ENCODE results near the gene LAMB3.
A peak's percentile ranks its signal among the peaks of the same experiment; 100 is the strongest.

LAMB3 gene

GRCh38 chr1:209685821-209686220, 33.6 kb upstream of the LAMB3 start:
- Histone ChIP-seq H3K4me3 (ENCODE audit: low read depth in 1 of 5, low read length in 5 of 5) (no peak overlapping the region), H3K27me3 (ENCODE audit: control insufficient read depth in 5 of 5, insufficient read depth in 4 of 5, low read length in 5 of 5) (no peaks in the 10 kb centered on the region)

DNA sequence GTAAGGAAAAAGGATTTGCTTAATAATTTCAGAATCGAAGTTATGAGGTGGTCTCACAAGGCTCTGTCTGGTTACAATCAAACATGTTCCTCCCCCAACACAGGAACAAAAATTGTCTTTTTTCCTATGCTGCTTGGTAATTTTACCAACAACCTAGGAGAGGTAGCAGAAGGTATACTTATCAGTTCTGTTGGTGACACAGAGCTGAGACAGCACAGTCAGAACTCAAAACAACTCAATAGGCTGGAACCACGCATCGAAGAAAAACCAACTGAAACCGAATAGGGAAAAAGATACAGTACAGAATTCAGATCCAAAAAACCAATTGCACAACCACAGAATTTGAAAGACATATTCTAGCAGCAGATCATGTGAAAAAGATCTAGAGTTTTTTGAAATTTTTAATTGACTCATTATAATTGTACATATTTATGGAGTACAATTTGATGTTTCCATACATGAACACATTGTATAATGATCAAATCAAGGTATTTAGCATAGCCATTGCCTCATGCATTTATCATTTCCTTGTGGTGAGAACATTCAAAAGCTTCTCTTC, 26.8 kb upstream of the LAMB3 start:
- H3K27me3 ChIP-seq (ENCODE audit: control insufficient read depth in 5 of 5, insufficient read depth in 4 of 5, low read length in 5 of 5) = peaks cover 0 to 5% (median 0%) of the 10 kb centered on the region in 5 donors
- peak overlapping the region in 1 of 5 donors; percentile 24 for H3K4me3 ChIP-seq (ENCODE audit: low read depth in 1 of 5, low read length in 5 of 5)
- H3K4me1 ChIP-seq (ENCODE audit: control insufficient read depth in 5 of 5, insufficient read depth in 5 of 5, low read length in 5 of 5) = peaks cover 3 to 36% (median 23%) of the 10 kb centered on the region in 5 donors
- H3K36me3 ChIP-seq (ENCODE audit: control insufficient read depth in 5 of 5, insufficient read depth in 5 of 5, low read length in 5 of 5) = peaks cover 0 to 4% (median 0%) of the 10 kb centered on the region in 5 donors
- H3K27ac ChIP-seq (ENCODE audit: low read depth, low read length) = peak overlapping the region; percentile 61
- peaks cover 0 to 3% (median 0%) of the 10 kb centered on the region in 5 donors for H3K9me3 ChIP-seq (ENCODE audit: control insufficient read depth in 5 of 5, low read length in 5 of 5)
- no peak overlapping the region for H3K9ac ChIP-seq (ENCODE audit: low read length in 5 of 5)

More at GRCh38 chr1:209685821-209686220, 33.6 kb upstream of the LAMB3 start:
- H3K9ac ChIP-seq (ENCODE audit: low read length in 5 of 5) = no peak overlapping the region
- no peaks in the 10 kb centered on the region for H3K36me3 ChIP-seq (ENCODE audit: control insufficient read depth in 5 of 5, insufficient read depth in 5 of 5, low read length in 5 of 5)
- H3K9me3 ChIP-seq (ENCODE audit: control insufficient read depth in 5 of 5, low read length in 5 of 5) = no peaks in the 10 kb centered on the region
- no peak overlapping the region for H3K27ac ChIP-seq (ENCODE audit: low read depth, low read length)
- peaks cover 0 to 7% (median 0%) of the 10 kb centered on the region in 5 donors for H3K4me1 ChIP-seq (ENCODE audit: control insufficient read depth in 5 of 5, insufficient read depth in 5 of 5, low read length in 5 of 5)

DNA sequence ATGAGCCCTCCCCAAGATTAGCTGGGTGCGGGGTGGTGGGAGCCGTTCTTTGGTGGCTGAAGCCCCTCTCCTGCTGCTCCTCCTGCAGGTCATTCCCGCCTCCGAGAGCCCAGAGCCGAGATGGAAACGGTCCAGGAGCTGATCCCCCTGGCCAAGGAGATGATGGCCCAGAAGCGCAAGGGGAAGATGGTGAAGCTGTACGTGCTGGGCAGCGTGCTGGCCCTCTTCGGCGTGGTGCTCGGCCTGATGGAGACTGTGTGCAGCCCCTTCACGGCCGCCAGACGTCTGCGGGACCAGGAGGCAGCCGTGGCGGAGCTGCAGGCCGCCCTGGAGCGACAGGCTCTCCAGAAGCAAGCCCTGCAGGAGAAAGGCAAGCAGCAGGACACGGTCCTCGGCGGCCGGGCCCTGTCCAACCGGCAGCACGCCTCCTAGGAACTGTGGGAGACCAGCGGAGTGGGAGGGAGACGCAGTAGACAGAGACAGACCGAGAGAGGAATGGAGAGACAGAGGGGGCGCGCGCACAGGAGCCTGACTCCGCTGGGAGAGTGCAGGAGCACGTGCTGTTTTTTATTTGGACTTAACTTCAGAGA, 23.4 kb upstream of the LAMB3 start:
- Histone ChIP-seq H3K27ac (ENCODE audit: low read depth, low read length) (peak overlapping the region; percentile 98), H3K4me1 (ENCODE audit: control insufficient read depth in 5 of 5, insufficient read depth in 5 of 5, low read length in 5 of 5) (peaks cover 3 to 65% (median 47%) of the 10 kb centered on the region in 5 donors), H3K27me3 (ENCODE audit: control insufficient read depth in 5 of 5, insufficient read depth in 4 of 5, low read length in 5 of 5) (peaks cover 0 to 5% (median 0%) of the 10 kb centered on the region in 5 donors), H3K9me3 (ENCODE audit: control insufficient read depth in 5 of 5, low read length in 5 of 5) (peaks cover 0 to 3% (median 0%) of the 10 kb centered on the region in 5 donors), H3K36me3 (ENCODE audit: control insufficient read depth in 5 of 5, insufficient read depth in 5 of 5, low read length in 5 of 5) (peaks cover 0 to 4% (median 0%) of the 10 kb centered on the region in 5 donors), H3K9ac (ENCODE audit: low read length in 5 of 5) (peak overlapping the region in 4 of 5 donors; percentile 50 to 93 (median 78)), H3K4me3 (ENCODE audit: low read depth in 1 of 5, low read length in 5 of 5) (peak overlapping the region; percentile 77 to 98 (median 82))

- peaks cover 0 to 4% (median 0%) of the 10 kb centered on the region in 5 donors for H3K36me3 ChIP-seq (ENCODE audit: control insufficient read depth in 5 of 5, insufficient read depth in 5 of 5, low read length in 5 of 5)
- peak within 1 kb of the TSS; percentile 98 for H3K27ac ChIP-seq (ENCODE audit: low read depth, low read length)
- H3K9me3 ChIP-seq (ENCODE audit: control insufficient read depth in 5 of 5, low read length in 5 of 5) = peaks cover 0 to 3% (median 0%) of the 10 kb centered on the region in 5 donors
- H3K27me3 ChIP-seq (ENCODE audit: control insufficient read depth in 5 of 5, insufficient read depth in 4 of 5, low read length in 5 of 5) = peaks cover 0 to 5% (median 0%) of the 10 kb centered on the region in 5 donors
- H3K9ac ChIP-seq (ENCODE audit: low read length in 5 of 5) = peak within 1 kb of the TSS; percentile 50 to 93 (median 79)
- H3K4me1 ChIP-seq (ENCODE audit: control insufficient read depth in 5 of 5, insufficient read depth in 5 of 5, low read length in 5 of 5) = peaks cover 3 to 71% (median 53%) of the 10 kb centered on the region in 5 donors
- H3K4me3 ChIP-seq (ENCODE audit: low read depth in 1 of 5, low read length in 5 of 5) = peak within 1 kb of the TSS; percentile 77 to 98 (median 82)
Observed at GRCh38 chr1:209674957-209675564, 22.8 kb upstream of the LAMB3 start, which contains the start of gene G0S2. Gene G0S2 (plus strand): TSS chr1:209675412. CDS start chr1:209675685, 273 bp downstream.

GRCh38 chr1:209673631-209674417, 21.6 kb upstream of the LAMB3 start:
- Histone ChIP-seq H3K9me3 (ENCODE audit: control insufficient read depth in 5 of 5, low read length in 5 of 5) (no peaks in the 10 kb centered on the region), H3K27me3 (ENCODE audit: control insufficient read depth in 5 of 5, insufficient read depth in 4 of 5, low read length in 5 of 5) (peaks cover 0 to 5% (median 0%) of the 10 kb centered on the region in 5 donors), H3K27ac (ENCODE audit: low read depth, low read length) (peak overlapping the region; percentile 98), H3K4me1 (ENCODE audit: control insufficient read depth in 5 of 5, insufficient read depth in 5 of 5, low read length in 5 of 5) (peaks cover 3 to 72% (median 56%) of the 10 kb centered on the region in 5 donors), H3K9ac (ENCODE audit: low read length in 5 of 5) (peak overlapping the region; percentile 40 to 93 (median 79)), H3K36me3 (ENCODE audit: control insufficient read depth in 5 of 5, insufficient read depth in 5 of 5, low read length in 5 of 5) (peaks cover 0 to 4% (median 0%) of the 10 kb centered on the region in 5 donors), H3K4me3 (ENCODE audit: low read depth in 1 of 5, low read length in 5 of 5) (peak overlapping the region; percentile 76 to 98 (median 81))

DNA sequence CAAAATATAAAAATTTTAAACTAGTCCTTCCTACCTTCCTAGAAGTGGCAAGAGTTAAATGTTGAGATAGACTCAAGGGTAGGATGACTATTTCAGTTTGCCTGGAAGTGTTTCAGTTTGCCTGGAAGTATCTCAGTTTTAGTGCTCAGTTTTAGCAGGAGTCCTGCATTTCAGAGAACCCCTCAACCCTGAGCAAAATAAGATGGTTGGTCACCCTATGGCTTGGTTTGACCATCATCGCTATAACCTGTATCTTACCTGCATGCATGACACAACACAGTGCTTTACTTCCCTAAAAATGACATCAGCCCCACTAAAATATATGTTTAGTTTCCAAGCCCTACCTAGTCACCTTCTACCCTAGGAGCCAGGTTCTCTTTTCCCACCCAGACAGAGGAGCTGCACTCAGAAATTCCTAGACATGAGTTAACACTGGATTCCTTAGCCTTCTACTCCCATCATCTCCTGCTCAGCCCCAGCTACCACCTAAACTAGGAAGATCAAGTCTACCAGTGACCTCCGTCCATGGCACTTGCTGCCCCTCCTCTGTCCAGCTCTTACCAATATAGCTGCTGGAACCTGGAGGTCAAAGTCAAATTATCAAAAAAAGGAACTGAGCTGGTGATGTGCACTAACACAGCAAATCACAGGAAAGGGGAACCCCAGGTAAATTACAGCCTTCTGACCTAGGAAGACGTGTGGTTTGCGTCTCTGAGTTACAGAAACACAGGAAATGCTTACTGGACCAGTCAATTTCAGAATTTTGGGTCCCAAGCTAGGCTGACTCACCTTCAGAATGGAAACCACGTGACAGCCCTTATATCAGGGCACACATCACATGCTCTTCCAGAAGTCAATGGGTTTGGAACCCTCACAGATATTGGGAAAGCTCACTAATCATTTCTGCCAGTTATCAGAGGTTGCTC, 20.7 kb upstream of the LAMB3 start:
- H3K4me3 ChIP-seq (ENCODE audit: low read depth in 1 of 5, low read length in 5 of 5) = peak overlapping the region in 3 of 5 donors; percentile 9 to 28 (median 25)
- H3K9me3 ChIP-seq (ENCODE audit: control insufficient read depth in 5 of 5, low read length in 5 of 5) = no peaks in the 10 kb centered on the region
- peak overlapping the region; percentile 98 for H3K27ac ChIP-seq (ENCODE audit: low read depth, low read length)
- peaks cover 3 to 67% (median 59%) of the 10 kb centered on the region in 5 donors for H3K4me1 ChIP-seq (ENCODE audit: control insufficient read depth in 5 of 5, insufficient read depth in 5 of 5, low read length in 5 of 5)
- peaks cover 0 to 4% (median 0%) of the 10 kb centered on the region in 5 donors for H3K36me3 ChIP-seq (ENCODE audit: control insufficient read depth in 5 of 5, insufficient read depth in 5 of 5, low read length in 5 of 5)
- H3K27me3 ChIP-seq (ENCODE audit: control insufficient read depth in 5 of 5, insufficient read depth in 4 of 5, low read length in 5 of 5) = peaks cover 0 to 5% (median 0%) of the 10 kb centered on the region in 5 donors
- peak overlapping the region; percentile 21 to 77 (median 54) for H3K9ac ChIP-seq (ENCODE audit: low read length in 5 of 5)

DNA sequence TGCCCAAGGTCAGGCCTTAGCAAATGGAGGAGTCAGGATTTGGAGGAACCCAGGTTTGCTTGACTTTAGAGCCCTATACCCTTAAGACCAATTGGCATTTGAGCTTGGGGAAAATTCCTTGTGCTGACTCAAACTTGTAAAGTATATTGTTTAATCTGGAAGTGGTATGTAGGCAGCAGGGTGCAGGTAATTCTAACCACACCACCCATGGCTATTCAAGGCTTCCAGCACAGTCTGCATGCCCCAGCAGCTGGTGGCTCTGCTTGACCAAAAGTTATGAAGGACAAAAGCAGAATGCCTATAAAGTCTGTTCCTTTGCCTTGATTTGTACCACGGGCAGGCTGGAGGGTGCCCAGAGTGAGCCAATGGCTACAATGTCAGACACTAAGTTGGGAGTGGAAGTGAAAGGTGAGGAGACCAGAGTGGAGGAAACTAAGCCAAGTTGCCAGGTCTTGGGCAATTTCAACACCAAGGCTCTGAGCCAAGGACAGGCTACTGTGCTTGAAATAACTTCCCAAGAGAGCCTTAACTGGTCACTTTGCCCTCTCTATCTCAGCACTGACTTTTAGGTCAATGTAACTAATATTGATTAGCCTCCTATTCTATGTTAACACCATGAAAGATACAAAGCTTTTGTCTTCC, 18.3 kb upstream of the LAMB3 start:
- Histone ChIP-seq H3K27ac (ENCODE audit: low read depth, low read length) (peak overlapping the region; percentile 98), H3K9ac (ENCODE audit: low read length in 5 of 5) (peak overlapping the region in 3 of 5 donors; percentile 21 to 24 (median 22)), H3K36me3 (ENCODE audit: control insufficient read depth in 5 of 5, insufficient read depth in 5 of 5, low read length in 5 of 5) (no peaks in the 10 kb centered on the region)

GRCh38 chr1:209667708-209668107, 15.5 kb upstream of the LAMB3 start:
- no peaks in the 10 kb centered on the region for H3K9me3 ChIP-seq (ENCODE audit: control insufficient read depth in 5 of 5, low read length in 5 of 5)
- peak overlapping the region; percentile 98 for H3K27ac ChIP-seq (ENCODE audit: low read depth, low read length)
- no peak overlapping the region for H3K4me3 ChIP-seq (ENCODE audit: low read depth in 1 of 5, low read length in 5 of 5)
- H3K9ac ChIP-seq (ENCODE audit: low read length in 5 of 5) = no peak overlapping the region
- H3K27me3 ChIP-seq (ENCODE audit: control insufficient read depth in 5 of 5, insufficient read depth in 4 of 5, low read length in 5 of 5) = no peaks in the 10 kb centered on the region
- H3K4me1 ChIP-seq (ENCODE audit: control insufficient read depth in 5 of 5, insufficient read depth in 5 of 5, low read length in 5 of 5) = peaks cover 0 to 68% (median 39%) of the 10 kb centered on the region in 5 donors
- H3K36me3 ChIP-seq (ENCODE audit: control insufficient read depth in 5 of 5, insufficient read depth in 5 of 5, low read length in 5 of 5) = no peaks in the 10 kb centered on the region

More for the DNA sequence above, 18.3 kb upstream of the LAMB3 start:
- Histone ChIP-seq H3K9me3 (ENCODE audit: control insufficient read depth in 5 of 5, low read length in 5 of 5) (no peaks in the 10 kb centered on the region), H3K4me1 (ENCODE audit: control insufficient read depth in 5 of 5, insufficient read depth in 5 of 5, low read length in 5 of 5) (peaks cover 3 to 67% (median 55%) of the 10 kb centered on the region in 5 donors), H3K27me3 (ENCODE audit: control insufficient read depth in 5 of 5, insufficient read depth in 4 of 5, low read length in 5 of 5) (peaks cover 0 to 3% (median 0%) of the 10 kb centered on the region in 5 donors), H3K4me3 (ENCODE audit: low read depth in 1 of 5, low read length in 5 of 5) (no peak overlapping the region)
